BLaER1 (cell line): Measurements from ENCODE around the gene BRCA1.
"Not testable (repeated sequence)": the region's sequence is repeated elsewhere in the genome, so short reads cannot be mapped to it uniquely, and the experiment has no call there.

Experiments used
- H3K27ac ChIP-seq: shearing (Covaris generic); formaldehyde crosslinking; 2 replicates; pipeline ENCODE4 v1.8.1; 2022
- H3K27me3 ChIP-seq: shearing (Covaris generic); formaldehyde crosslinking; 2 replicates; pipeline ENCODE4 v1.8.1; 2022
- H3K36me3 ChIP-seq: shearing (Covaris generic); formaldehyde crosslinking; 2 replicates; pipeline ENCODE4 v1.8.1; 2022
- H3K4me1 ChIP-seq: shearing (Covaris generic); formaldehyde crosslinking; 2 replicates; pipeline ENCODE4 v1.8.1; 2022
- H3K4me2 ChIP-seq: shearing (Covaris generic); formaldehyde crosslinking; 2 replicates; pipeline ENCODE4 v1.8.1; 2022
- H3K4me3 ChIP-seq: shearing (Covaris generic); formaldehyde crosslinking; 2 replicates; pipeline ENCODE4 v1.8.1; 2022
- H3K9ac ChIP-seq: shearing (Covaris generic); formaldehyde crosslinking; 2 replicates; pipeline ENCODE4 v1.8.1; 2022
- H3K9me3 ChIP-seq: shearing (Covaris generic); formaldehyde crosslinking; 2 replicates; pipeline ENCODE4 v1.8.1; 2022
- H4K20me1 ChIP-seq: shearing (Covaris generic); formaldehyde crosslinking; 2 replicates; pipeline ENCODE4 v1.8.1; 2022
- Cebpa-rat ChIP-seq: shearing (Covaris generic); IDR thresholded peaks from 2 replicates; pipeline ENCODE4 v1.8.1; 2022

Gene BRCA1

DNA sequence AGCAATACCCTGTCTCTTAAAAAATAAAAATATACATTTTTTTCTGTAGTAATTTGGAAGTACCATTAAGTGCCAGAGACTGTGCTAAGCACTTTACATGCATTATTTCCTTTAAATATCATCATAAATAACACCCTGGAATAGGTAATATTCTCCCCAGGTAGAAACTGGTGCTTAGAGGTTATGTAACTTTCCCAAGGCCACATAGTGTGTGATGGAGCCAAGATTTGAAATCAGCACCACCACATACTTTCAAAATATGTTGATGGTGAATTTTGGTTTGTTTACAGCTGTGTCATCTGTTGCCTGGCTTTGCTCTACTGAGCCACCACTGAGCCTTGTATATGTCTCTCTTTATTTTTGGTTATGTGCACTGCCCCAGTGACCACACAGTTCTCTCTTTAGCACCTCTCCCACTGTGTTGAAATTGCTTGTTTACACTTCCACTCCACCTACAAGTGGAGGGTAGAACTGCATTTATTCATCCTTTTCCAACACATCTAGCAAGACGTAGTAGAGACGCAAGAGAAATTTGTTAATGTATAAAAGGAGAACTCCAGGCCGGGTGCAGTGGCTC lies 26.8 kb upstream of the BRCA1 start:
- no peak overlapping the region for H3K4me3 ChIP-seq
- no peaks in the 10 kb centered on the region for H3K27me3 ChIP-seq
- no peak for TF ChIP-seq Cebpa-rat
- no peak overlapping the region for H3K27ac ChIP-seq
- peaks cover 23% of the 10 kb centered on the region for H3K9me3 ChIP-seq
- H4K20me1 ChIP-seq, result no peaks in the 10 kb centered on the region
- no peaks in the 10 kb centered on the region for H3K4me1 ChIP-seq
- H3K9ac ChIP-seq, result no peak overlapping the region
- H3K36me3 ChIP-seq, result peaks cover 61% of the 10 kb centered on the region
- H3K4me2 ChIP-seq, result no peak overlapping the region

DNA sequence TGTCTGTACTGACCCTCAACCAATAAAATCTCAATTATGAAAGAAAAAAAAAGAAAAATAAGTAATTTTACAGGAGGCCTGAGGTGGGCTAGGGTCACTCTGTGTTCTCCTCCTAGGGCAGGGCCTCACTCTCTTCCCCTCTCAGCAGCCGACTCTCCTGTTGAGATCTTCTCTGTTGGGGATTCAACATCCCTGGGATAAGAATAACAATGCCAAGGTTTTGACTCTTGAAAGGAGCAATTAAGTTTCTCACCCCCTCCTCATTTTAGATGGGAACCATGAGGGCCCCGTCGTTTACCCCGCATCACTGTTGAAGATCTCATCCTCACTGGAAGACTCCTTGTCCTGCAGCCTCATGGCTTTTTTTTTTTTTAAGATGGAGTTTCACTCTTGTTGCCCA lies 21.5 kb upstream of the BRCA1 start:
- no peak overlapping the region for H3K9ac ChIP-seq
- no peak overlapping the region for H3K27ac ChIP-seq
- H3K36me3 ChIP-seq, result peaks cover 48% of the 10 kb centered on the region
- no peaks in the 10 kb centered on the region for H3K9me3 ChIP-seq
- no peaks in the 10 kb centered on the region for H4K20me1 ChIP-seq
- no peaks in the 10 kb centered on the region for H3K27me3 ChIP-seq
- no peak overlapping the region for H3K4me3 ChIP-seq
- H3K4me1 ChIP-seq, result no peaks in the 10 kb centered on the region
- H3K4me2 ChIP-seq, result no peak overlapping the region
- no peak for TF ChIP-seq Cebpa-rat

GRCh38 chr17:43143201-43143600 lies 18.0 kb upstream of the BRCA1 start:
- TF ChIP-seq Cebpa-rat, result no peak
- no peaks in the 10 kb centered on the region for H4K20me1 ChIP-seq
- H3K9ac ChIP-seq, result no peak overlapping the region
- H3K36me3 ChIP-seq, result peaks cover 46% of the 10 kb centered on the region
- H3K9me3 ChIP-seq, result no peaks in the 10 kb centered on the region
- H3K27me3 ChIP-seq, result no peaks in the 10 kb centered on the region
- H3K27ac ChIP-seq, result no peak overlapping the region
- no peak overlapping the region for H3K4me3 ChIP-seq
- H3K4me1 ChIP-seq, result no peaks in the 10 kb centered on the region
- no peak overlapping the region for H3K4me2 ChIP-seq

- Histone ChIP-seq H3K27me3 (no peaks in the 10 kb centered on the region), H3K9me3 (no peaks in the 10 kb centered on the region), H3K4me3 (no peak overlapping the region), H4K20me1 (no peaks in the 10 kb centered on the region), H3K36me3 (peaks cover 39% of the 10 kb centered on the region), H3K27ac (no peak overlapping the region), H3K4me2 (no peak overlapping the region), H3K9ac (no peak overlapping the region), H3K4me1 (no peaks in the 10 kb centered on the region)
- TF ChIP-seq Cebpa-rat, result no peak
Measured at GRCh38 chr17:43142153-43142552, 17.0 kb upstream of the BRCA1 start.

DNA sequence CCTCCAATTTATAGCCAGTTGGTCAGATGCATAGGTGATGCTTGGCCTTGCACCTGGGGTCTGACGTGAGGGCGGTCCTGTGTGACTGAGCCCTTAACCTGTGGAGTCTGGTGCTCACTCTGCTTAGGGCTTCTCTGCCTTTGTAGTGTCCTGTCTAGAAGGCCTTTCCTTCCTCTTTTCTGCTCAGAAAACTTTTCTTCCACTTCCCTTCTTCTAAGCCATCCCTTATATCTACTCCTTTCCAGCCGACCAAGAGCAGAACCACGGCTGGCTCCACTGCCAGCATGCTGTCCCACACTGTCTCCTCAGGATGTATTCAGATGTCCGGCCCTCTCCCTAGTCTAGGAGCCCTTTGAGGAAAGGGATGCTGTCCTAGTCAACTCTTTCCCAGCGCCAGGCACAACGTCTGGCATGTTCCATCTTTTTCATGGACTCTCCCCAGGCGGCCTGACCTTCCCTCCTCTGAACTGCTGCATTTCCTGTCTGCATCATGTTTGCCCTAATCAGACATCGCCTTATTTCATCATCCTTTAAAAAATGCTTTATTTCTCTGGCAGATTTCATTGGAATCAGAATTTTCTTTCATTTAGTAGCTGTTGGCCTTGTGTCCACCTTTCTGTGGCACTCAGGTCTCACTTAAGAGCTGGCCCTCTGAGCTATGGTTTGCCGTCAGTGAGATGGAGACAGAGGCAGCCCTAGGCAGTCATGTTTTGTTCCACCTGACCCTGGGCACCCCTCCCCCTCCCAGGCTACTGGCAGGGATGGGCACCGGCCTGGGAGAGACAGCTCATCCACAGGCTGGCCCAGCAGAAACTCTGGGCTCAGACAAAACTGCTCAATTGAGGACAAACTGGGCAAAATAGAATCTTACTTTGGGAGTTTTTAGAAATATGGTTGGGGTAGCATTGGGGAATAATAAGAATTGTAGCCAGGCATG lies 15.5 kb upstream of the BRCA1 start:
- Histone ChIP-seq H3K4me3 (no peak overlapping the region), H3K27ac (no peak overlapping the region), H4K20me1 (no peaks in the 10 kb centered on the region), H3K36me3 (peaks cover 33% of the 10 kb centered on the region), H3K4me2 (no peak overlapping the region), H3K9ac (no peak overlapping the region), H3K4me1 (peaks cover 12% of the 10 kb centered on the region), H3K27me3 (no peaks in the 10 kb centered on the region), H3K9me3 (no peaks in the 10 kb centered on the region)
- no peak for TF ChIP-seq Cebpa-rat

DNA sequence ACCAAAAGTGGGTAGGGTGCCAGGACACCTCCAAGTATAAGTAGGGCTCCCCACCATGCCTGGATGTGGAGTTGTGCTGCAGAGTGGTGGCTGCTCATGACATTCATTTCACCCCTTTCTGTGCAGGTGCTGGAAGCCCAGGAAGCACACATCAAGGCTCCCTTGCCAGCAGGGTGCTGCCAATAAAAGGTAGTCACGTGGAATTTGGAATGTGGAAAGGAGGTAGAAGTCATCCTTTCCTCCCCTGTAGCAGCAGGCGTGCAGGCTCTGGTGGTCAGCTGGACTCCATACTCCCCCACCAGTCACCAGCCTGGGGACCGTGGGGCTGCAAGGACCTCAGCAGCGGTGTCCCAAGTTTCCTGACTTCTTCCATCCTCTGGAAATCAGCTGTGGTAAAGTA lies 13.4 kb upstream of the BRCA1 start:
- H3K27ac ChIP-seq, H3K27me3 ChIP-seq, H4K20me1 ChIP-seq, H3K4me2 ChIP-seq, H3K9me3 ChIP-seq, H3K9ac ChIP-seq, H3K4me3 ChIP-seq: not testable (repeated sequence)
- peaks cover 43% of the 10 kb centered on the region for H3K36me3 ChIP-seq
- H3K4me1 ChIP-seq, result peaks cover 20% of the 10 kb centered on the region

GRCh38 chr17:43136574-43136973 lies 11.4 kb upstream of the BRCA1 start:
- H3K9ac ChIP-seq, H3K4me3 ChIP-seq, H3K27me3 ChIP-seq, H4K20me1 ChIP-seq, H3K27ac ChIP-seq, H3K9me3 ChIP-seq: not testable (repeated sequence)
- Histone ChIP-seq H3K36me3 (peaks cover 48% of the 10 kb centered on the region), H3K4me2 (peak overlapping the region; percentile 42), H3K4me1 (peaks cover 27% of the 10 kb centered on the region)

- peaks cover 42% of the 10 kb centered on the region for H3K36me3 ChIP-seq
- H3K4me2 ChIP-seq, result peak overlapping the region; percentile 42
- peak overlapping the region; percentile 52 for H3K27ac ChIP-seq
- H3K9ac ChIP-seq, result no peak overlapping the region
- H4K20me1 ChIP-seq, result no peaks in the 10 kb centered on the region
- peaks cover 27% of the 10 kb centered on the region for H3K4me1 ChIP-seq
- H3K4me3 ChIP-seq, result no peak overlapping the region
- no peaks in the 10 kb centered on the region for H3K27me3 ChIP-seq
- no peaks in the 10 kb centered on the region for H3K9me3 ChIP-seq
- no peak for TF ChIP-seq Cebpa-rat
Measured at GRCh38 chr17:43135454-43135819, 10.3 kb upstream of the BRCA1 start.

GRCh38 chr17:43134774-43135453 lies 9.8 kb upstream of the BRCA1 start:
- no peak overlapping the region for H3K9ac ChIP-seq
- no peak overlapping the region for H3K4me2 ChIP-seq
- peaks cover 32% of the 10 kb centered on the region for H3K4me1 ChIP-seq
- H3K27me3 ChIP-seq, result no peaks in the 10 kb centered on the region
- H4K20me1 ChIP-seq, result no peaks in the 10 kb centered on the region
- no peak overlapping the region for H3K4me3 ChIP-seq
- H3K27ac ChIP-seq, result no peak overlapping the region
- H3K9me3 ChIP-seq, result no peaks in the 10 kb centered on the region
- TF ChIP-seq Cebpa-rat, result no peak
- peaks cover 42% of the 10 kb centered on the region for H3K36me3 ChIP-seq

- not testable (repeated sequence) for H3K9ac ChIP-seq
- peak overlapping the region; percentile 34 for H3K4me2 ChIP-seq
Measured at GRCh38 chr17:43133439-43133838, 8.3 kb upstream of the BRCA1 start.

More at GRCh38 chr17:43133439-43133838, 8.3 kb upstream of the BRCA1 start:
- not testable (repeated sequence) for H3K9me3 ChIP-seq, H4K20me1 ChIP-seq, H3K27me3 ChIP-seq, H3K4me3 ChIP-seq
- peaks cover 42% of the 10 kb centered on the region for H3K36me3 ChIP-seq
- peaks cover 46% of the 10 kb centered on the region for H3K4me1 ChIP-seq
- H3K27ac ChIP-seq, result peak overlapping the region; percentile 7; the same call in 1 of the 2 replicates
